Measurements from ENCODE around the gene NTF4.

The NTF4 gene

GRCh38 chr19:49014123-49014869 is 50.3 kb downstream of the NTF4 start:
- no peak for DNase-seq
- intact Hi-C loops (cut with DNase I) = no loop called here

- DNase-seq = no peak
- intact Hi-C loops (cut with DNase I) = no loop called here
Measured at GRCh38 chr19:49011194-49011593, 53.4 kb downstream of the NTF4 start.
